Adipocyte (in vitro differentiated cells): ENCODE data around the gene A2M.

Experiments used
- DNase-seq: peaks from one replicate; pipeline ENCODE4 v3.0.0-alpha.2; 2015; ENCODE audit warnings: low read depth
- H3K27me3 ChIP-seq: replicated peaks from 2 replicates; pipeline ENCODE4 v1.7.0; 2013; ENCODE audit warnings: mild to moderate bottlenecking, low read length, moderate library complexity; ENCODE audit not compliant: control insufficient read depth, insufficient read depth
- H3K36me3 ChIP-seq: 2 replicates; pipeline ENCODE4 v1.7.0; 2013; ENCODE audit warnings: low read length, mild to moderate bottlenecking, moderate library complexity; ENCODE audit not compliant: control insufficient read depth, insufficient read depth, severe bottlenecking
- H3K4me1 ChIP-seq: 2 replicates; pipeline ENCODE4 v1.7.0; 2013; ENCODE audit warnings: mild to moderate bottlenecking, low read length, moderate library complexity; ENCODE audit not compliant: control insufficient read depth, insufficient read depth
- H3K4me3 ChIP-seq: 2 replicates; pipeline ENCODE4 v1.7.0; 2013; ENCODE audit warnings: mild to moderate bottlenecking, low read length, moderate library complexity
- H3K9ac ChIP-seq: 2 replicates; pipeline ENCODE4 v1.7.0; 2013; ENCODE audit warnings: mild to moderate bottlenecking, low read length, moderate library complexity
- H3K9me3 ChIP-seq: 2 replicates; pipeline ENCODE4 v1.7.0; 2013; ENCODE audit warnings: mild to moderate bottlenecking, low read length, moderate library complexity; ENCODE audit not compliant: control insufficient read depth

The A2M gene

DNA sequence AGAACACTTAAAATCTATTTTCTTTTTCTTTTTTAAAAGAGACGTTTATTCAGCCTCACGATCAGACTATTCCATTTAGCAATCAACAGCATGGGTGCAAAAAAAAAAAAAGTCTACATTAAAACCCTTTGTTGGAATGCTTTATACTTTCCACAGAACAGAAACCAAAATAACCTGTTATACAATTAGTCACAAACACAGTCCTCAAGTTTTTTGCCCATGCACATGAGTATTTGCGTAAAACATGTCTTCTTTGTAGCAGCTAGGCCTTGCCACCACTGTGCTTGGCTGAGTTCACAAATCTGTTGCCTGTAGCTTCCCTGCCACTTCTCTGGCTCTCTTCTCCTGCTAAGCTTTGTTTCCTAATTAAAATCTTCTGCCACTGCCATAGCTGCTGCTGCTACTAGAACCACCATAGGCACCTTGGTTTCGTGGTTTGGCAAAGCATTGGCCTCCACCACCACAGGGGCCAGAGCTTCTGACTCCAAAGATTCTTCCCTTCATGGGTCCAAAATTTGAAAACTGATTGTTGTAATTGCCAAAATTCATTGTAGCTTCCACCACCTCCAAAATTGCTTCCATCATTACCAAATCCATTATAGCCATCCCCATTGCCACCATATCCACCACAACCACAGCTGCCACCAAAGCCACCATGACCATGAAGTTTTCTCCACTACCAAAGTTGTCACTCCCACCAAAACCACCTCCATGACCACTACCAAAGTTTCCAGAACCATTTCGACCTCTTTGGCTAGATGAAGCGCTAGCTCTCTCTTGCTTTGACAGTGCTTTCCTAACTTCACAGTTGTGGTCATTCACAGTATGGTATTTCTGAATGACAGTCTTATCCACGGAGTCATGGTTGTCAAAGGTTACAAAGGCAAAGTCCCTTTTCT is 88.3 kb downstream of the A2M start:
- no peak overlapping the region for H3K9ac ChIP-seq
- DNase-seq = no peak
- no peaks in the 10 kb centered on the region for H3K27me3 ChIP-seq
- no peaks in the 10 kb centered on the region for H3K36me3 ChIP-seq
- no peak overlapping the region for H3K4me3 ChIP-seq
- H3K4me1 ChIP-seq = no peaks in the 10 kb centered on the region
- H3K9me3 ChIP-seq = no peaks in the 10 kb centered on the region

DNA sequence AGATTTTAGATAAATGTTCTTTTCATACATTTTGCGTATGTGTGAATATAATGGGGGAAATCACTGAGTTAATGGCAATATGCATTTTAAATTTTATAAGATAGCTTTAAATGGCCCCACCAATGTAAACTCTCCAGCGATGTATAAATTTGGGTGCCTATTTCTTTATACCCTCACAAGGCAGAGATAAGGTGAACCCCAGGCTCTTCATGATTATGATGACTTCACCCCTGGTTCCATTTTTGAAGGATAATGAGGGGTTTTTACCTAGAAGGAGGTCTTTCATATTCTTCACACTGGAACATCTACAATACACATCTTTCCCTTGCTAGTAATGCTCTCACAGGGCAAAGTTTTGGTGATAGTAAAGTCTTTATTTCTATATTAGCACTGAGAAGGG is 91.2 kb downstream of the A2M start:
- Histone ChIP-seq H3K36me3 (no peaks in the 10 kb centered on the region), H3K4me3 (no peak overlapping the region), H3K4me1 (no peaks in the 10 kb centered on the region), H3K27me3 (no peaks in the 10 kb centered on the region), H3K9ac (no peak overlapping the region), H3K9me3 (no peaks in the 10 kb centered on the region)
- no peak for DNase-seq

DNA sequence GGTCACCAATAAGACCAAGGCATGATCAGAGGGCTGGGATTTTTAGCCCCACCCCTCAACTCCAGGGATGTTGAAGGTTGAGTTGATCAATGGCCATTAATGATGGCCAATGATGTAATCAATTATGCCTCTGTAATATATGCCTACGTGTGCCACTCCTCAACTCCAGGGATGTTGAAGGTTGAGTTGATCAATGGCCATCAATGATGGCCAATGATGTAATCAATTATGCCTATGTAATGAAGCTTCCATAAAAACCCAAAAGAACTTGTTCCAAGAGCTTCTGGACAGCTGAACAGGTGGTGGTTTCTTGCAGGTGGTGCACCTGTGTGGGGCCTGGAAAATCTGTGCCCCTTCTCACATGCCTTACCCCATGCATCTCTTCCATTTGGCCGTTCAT is 93.1 kb downstream of the A2M start:
- peaks cover 8% of the 10 kb centered on the region for H3K9me3 ChIP-seq
- no peak overlapping the region for H3K9ac ChIP-seq
- H3K27me3 ChIP-seq = no peaks in the 10 kb centered on the region
- no peaks in the 10 kb centered on the region for H3K4me1 ChIP-seq
- no peaks in the 10 kb centered on the region for H3K36me3 ChIP-seq
- no peak for DNase-seq
- no peak overlapping the region for H3K4me3 ChIP-seq
